Measurements from ENCODE around the gene PCGF5. TPM values are rescaled to one million over a fixed set of nuclear protein-coding genes. Genes with fewer than 3 reads are reported as not detected.

PCGF5 gene
- total and polyA plus RNA-seq, 2 experiments from 2014 or later, result 7.7 to 8.7 TPM

- TF ChIP-seq CTCF (conservative IDR thresholded peaks at IDR 0.05; ENCODE audit: low read depth in 2 of 2) (no peak), EZH2 (IDR thresholded peaks at IDR 0.05; ENCODE audit: low read depth, unreplicated experiment) (no peak)
Observed at GRCh38 chr10:91188889-91189288, 31.6 kb upstream of the PCGF5 start (continued).

DNA sequence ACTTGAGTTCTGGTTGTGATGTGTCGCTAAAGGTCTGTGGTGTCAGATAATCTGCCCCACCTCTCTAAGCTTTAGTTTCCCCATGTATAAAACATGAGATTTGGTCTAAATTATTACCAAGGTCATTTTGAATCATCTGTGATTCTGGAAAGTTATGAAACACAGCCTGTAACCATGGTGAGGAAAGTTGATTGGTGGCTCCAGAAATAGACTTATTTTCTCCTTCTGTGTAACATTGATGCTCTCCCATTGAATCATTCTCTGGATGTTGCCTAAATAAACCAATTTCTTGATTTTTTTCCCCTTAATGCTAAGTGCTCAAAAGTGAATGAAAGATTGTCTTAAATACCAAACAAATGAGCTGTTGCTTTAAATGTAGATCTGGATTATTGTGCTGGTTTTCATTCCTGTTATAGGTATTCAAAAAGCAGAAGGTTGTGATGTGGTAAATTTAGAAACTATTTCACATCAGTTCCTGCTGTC lies 30.0 kb upstream of the PCGF5 start:
- DNase-seq (ENCODE audit: low spot score) (no peak), ATAC-seq (no peak)
- no peaks in the 10 kb centered on the region for H3K9me3 Mint-ChIP-seq
- no peak overlapping the region for H3K4me3 ChIP-seq
- no peak overlapping the region for H3K4me2 ChIP-seq
- H3K27me3 Mint-ChIP-seq (ENCODE audit: insufficient read depth, low read depth, poor library complexity), result no peaks in the 10 kb centered on the region
- H3K4me3 Mint-ChIP-seq, result no peak overlapping the region
- no peaks in the 10 kb centered on the region for H3K36me3 Mint-ChIP-seq (ENCODE audit: low read depth)
- no peak overlapping the region for H3K27ac Mint-ChIP-seq
- H2AFZ ChIP-seq, result no peak overlapping the region
- no peaks in the 10 kb centered on the region for H3K4me1 Mint-ChIP-seq
- H3K79me2 ChIP-seq (replicated peaks; ENCODE audit: insufficient read depth), result no peaks in the 10 kb centered on the region
- no peaks in the 10 kb centered on the region for H3K27me3 ChIP-seq (ENCODE audit: insufficient read depth)
- no peaks in the 10 kb centered on the region for H3K4me1 ChIP-seq (ENCODE audit: insufficient read depth)
- no peaks in the 10 kb centered on the region for H3F3A ChIP-seq (replicated peaks; ENCODE audit: low read depth)
- no peaks in the 10 kb centered on the region for H4K20me1 ChIP-seq (replicated peaks; ENCODE audit: insufficient read depth)
- no peak overlapping the region for H3K27ac ChIP-seq (ENCODE audit: low read depth)
- peaks cover 12% of the 10 kb centered on the region; the same call in 1 of the 2 replicates for H3K9me2 ChIP-seq (ENCODE audit: insufficient read depth)
- H3K36me3 ChIP-seq (ENCODE audit: insufficient read depth), result no peaks in the 10 kb centered on the region
- no peak for TF ChIP-seq JUNB (IDR thresholded peaks at IDR 0.05; ENCODE audit: unreplicated experiment)
- no peak for TF ChIP-seq EZH2phosphoT487 (IDR thresholded peaks at IDR 0.05; ENCODE audit: unreplicated experiment)
- no peak for TF ChIP-seq CTCF (conservative IDR thresholded peaks at IDR 0.05; ENCODE audit: low read depth in 2 of 2)
- TF ChIP-seq, protein P1, sequence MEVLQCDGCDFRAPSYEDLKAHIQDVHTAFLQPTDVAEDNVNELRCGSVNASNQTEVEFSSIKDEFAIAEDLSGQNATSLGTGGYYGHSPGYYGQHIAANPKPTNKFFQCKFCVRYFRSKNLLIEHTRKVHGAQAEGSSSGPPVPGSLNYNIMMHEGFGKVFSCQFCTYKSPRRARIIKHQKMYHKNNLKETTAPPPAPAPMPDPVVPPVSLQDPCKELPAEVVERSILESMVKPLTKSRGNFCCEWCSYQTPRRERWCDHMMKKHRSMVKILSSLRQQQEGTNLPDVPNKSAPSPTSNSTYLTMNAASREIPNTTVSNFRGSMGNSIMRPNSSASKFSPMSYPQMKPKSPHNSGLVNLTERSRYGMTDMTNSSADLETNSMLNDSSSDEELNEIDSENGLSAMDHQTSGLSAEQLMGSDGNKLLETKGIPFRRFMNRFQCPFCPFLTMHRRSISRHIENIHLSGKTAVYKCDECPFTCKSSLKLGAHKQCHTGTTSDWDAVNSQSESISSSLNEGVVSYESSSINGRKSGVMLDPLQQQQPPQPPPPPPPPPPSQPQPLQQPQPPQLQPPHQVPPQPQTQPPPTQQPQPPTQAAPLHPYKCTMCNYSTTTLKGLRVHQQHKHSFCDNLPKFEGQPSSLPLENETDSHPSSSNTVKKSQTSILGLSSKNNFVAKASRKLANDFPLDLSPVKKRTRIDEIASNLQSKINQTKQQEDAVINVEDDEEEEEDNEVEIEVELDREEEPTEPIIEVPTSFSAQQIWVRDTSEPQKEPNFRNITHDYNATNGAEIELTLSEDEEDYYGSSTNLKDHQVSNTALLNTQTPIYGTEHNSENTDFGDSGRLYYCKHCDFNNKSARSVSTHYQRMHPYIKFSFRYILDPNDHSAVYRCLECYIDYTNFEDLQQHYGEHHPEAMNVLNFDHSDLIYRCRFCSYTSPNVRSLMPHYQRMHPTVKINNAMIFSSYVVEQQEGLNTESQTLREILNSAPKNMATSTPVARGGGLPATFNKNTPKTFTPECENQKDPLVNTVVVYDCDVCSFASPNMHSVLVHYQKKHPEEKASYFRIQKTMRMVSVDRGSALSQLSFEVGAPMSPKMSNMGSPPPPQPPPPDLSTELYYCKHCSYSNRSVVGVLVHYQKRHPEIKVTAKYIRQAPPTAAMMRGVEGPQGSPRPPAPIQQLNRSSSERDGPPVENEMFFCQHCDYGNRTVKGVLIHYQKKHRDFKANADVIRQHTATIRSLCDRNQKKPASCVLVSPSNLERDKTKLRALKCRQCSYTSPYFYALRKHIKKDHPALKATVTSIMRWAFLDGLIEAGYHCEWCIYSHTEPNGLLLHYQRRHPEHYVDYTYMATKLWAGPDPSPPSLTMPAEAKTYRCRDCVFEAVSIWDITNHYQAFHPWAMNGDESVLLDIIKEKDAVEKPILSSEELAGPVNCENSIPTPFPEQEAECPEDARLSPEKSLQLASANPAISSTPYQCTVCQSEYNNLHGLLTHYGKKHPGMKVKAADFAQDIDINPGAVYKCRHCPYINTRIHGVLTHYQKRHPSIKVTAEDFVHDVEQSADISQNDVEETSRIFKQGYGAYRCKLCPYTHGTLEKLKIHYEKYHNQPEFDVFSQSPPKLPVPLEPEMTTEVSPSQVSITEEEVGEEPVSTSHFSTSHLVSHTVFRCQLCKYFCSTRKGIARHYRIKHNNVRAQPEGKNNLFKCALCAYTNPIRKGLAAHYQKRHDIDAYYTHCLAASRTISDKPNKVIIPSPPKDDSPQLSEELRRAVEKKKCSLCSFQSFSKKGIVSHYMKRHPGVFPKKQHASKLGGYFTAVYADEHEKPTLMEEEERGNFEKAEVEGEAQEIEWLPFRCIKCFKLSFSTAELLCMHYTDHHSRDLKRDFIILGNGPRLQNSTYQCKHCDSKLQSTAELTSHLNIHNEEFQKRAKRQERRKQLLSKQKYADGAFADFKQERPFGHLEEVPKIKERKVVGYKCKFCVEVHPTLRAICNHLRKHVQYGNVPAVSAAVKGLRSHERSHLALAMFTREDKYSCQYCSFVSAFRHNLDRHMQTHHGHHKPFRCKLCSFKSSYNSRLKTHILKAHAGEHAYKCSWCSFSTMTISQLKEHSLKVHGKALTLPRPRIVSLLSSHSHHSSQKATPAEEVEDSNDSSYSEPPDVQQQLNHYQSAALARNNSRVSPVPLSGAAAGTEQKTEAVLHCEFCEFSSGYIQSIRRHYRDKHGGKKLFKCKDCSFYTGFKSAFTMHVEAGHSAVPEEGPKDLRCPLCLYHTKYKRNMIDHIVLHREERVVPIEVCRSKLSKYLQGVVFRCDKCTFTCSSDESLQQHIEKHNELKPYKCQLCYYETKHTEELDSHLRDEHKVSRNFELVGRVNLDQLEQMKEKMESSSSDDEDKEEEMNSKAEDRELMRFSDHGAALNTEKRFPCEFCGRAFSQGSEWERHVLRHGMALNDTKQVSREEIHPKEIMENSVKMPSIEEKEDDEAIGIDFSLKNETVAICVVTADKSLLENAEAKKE (CRISPR knock-in tag; IDR thresholded peaks at IDR 0.05), result no peak
- no peak for TF ChIP-seq POLR2AphosphoS5 (IDR thresholded peaks at IDR 0.05; ENCODE audit: low read depth)
- TF ChIP-seq, protein P2, sequence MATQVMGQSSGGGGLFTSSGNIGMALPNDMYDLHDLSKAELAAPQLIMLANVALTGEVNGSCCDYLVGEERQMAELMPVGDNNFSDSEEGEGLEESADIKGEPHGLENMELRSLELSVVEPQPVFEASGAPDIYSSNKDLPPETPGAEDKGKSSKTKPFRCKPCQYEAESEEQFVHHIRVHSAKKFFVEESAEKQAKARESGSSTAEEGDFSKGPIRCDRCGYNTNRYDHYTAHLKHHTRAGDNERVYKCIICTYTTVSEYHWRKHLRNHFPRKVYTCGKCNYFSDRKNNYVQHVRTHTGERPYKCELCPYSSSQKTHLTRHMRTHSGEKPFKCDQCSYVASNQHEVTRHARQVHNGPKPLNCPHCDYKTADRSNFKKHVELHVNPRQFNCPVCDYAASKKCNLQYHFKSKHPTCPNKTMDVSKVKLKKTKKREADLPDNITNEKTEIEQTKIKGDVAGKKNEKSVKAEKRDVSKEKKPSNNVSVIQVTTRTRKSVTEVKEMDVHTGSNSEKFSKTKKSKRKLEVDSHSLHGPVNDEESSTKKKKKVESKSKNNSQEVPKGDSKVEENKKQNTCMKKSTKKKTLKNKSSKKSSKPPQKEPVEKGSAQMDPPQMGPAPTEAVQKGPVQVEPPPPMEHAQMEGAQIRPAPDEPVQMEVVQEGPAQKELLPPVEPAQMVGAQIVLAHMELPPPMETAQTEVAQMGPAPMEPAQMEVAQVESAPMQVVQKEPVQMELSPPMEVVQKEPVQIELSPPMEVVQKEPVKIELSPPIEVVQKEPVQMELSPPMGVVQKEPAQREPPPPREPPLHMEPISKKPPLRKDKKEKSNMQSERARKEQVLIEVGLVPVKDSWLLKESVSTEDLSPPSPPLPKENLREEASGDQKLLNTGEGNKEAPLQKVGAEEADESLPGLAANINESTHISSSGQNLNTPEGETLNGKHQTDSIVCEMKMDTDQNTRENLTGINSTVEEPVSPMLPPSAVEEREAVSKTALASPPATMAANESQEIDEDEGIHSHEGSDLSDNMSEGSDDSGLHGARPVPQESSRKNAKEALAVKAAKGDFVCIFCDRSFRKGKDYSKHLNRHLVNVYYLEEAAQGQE (IDR thresholded peaks at IDR 0.05; ENCODE audit: unreplicated experiment), result no peak
- no peak for TF ChIP-seq ZNF331 (CRISPR knock-in tag; IDR thresholded peaks at IDR 0.05; ENCODE audit: low read depth)
- TF ChIP-seq CREB1 (CRISPR knock-in tag; IDR thresholded peaks at IDR 0.05; ENCODE audit: low read depth), result no peak
- TF ChIP-seq, protein P3, sequence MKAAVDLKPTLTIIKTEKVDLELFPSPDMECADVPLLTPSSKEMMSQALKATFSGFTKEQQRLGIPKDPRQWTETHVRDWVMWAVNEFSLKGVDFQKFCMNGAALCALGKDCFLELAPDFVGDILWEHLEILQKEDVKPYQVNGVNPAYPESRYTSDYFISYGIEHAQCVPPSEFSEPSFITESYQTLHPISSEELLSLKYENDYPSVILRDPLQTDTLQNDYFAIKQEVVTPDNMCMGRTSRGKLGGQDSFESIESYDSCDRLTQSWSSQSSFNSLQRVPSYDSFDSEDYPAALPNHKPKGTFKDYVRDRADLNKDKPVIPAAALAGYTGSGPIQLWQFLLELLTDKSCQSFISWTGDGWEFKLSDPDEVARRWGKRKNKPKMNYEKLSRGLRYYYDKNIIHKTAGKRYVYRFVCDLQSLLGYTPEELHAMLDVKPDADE (IDR thresholded peaks at IDR 0.05), result no peak

Data from GM23338 (cell line).